HEK293T (cell line): ENCODE measurements around the gene AGMAT.

Experiments used
- CTCF ChIA-PET: fragments of 350-600 bp; formaldehyde crosslinking; extraction: SDS; loops from one replicate; lab custom pipeline; 2021; ENCODE audit warnings: antibody characterized with exemption, inconsistent platforms; lab: Yijun Ruan, JAX
- POLR2A ChIA-PET: fragments of 350-600 bp; formaldehyde crosslinking; extraction: SDS; loops from one replicate; lab custom pipeline; 2020; ENCODE audit warnings: antibody characterized with exemption, inconsistent platforms; lab: Yijun Ruan, JAX
- DNase-seq: peaks from one replicate; pipeline ENCODE4 v3.0.0; 2012; ENCODE audit warnings: mixed read lengths; ENCODE audit errors: extremely low spot score
- ARNT ChIP-seq: fragments of 450-650 bp; IDR thresholded peaks from 2 replicates; pipeline ENCODE4 v1.6.1; 2017; ENCODE audit warnings: mild to moderate bottlenecking
- BHLHE40 ChIP-seq: fragments of 450-650 bp; IDR thresholded peaks from 2 replicates; pipeline ENCODE4 v1.6.1; 2016; ENCODE audit warnings: mild to moderate bottlenecking, moderate library complexity, borderline replicate concordance
- CTBP1 ChIP-seq: fragments of 450-650 bp; IDR thresholded peaks from 2 replicates; pipeline ENCODE4 v1.6.1; 2016; ENCODE audit warnings: borderline replicate concordance
- ELF4 ChIP-seq: fragments of 450-650 bp; IDR thresholded peaks from 2 replicates; pipeline ENCODE4 v1.6.1; 2017; ENCODE audit warnings: antibody characterized with exemption
- FOXA1 ChIP-seq: fragments of 450-650 bp; IDR thresholded peaks from 2 replicates; pipeline ENCODE4 v1.6.1; 2016; ENCODE audit warnings: mild to moderate bottlenecking
- FOXK2 ChIP-seq: fragments of 450-650 bp; IDR thresholded peaks from 2 replicates; pipeline ENCODE4 v1.6.1; 2016; ENCODE audit warnings: mild to moderate bottlenecking
- FOXM1 ChIP-seq: fragments of 450-650 bp; IDR thresholded peaks from 2 replicates; pipeline ENCODE4 v1.6.1; 2017; ENCODE audit warnings: mild to moderate bottlenecking, borderline replicate concordance
- HDGF ChIP-seq: fragments of 450-650 bp; IDR thresholded peaks from 2 replicates; pipeline ENCODE4 v1.6.1; 2017; ENCODE audit warnings: antibody characterized with exemption, borderline replicate concordance
- L3MBTL2 ChIP-seq: fragments of 450-650 bp; conservative IDR thresholded peaks from 2 replicates; pipeline ENCODE4 v1.6.1; 2016; ENCODE audit warnings: mild to moderate bottlenecking
- LEF1 ChIP-seq: fragments of 450-650 bp; IDR thresholded peaks from 2 replicates; pipeline ENCODE4 v1.6.1; 2017; ENCODE audit warnings: mild to moderate bottlenecking, borderline replicate concordance
- NFRKB ChIP-seq: fragments of 450-650 bp; IDR thresholded peaks from 2 replicates; pipeline ENCODE4 v1.6.1; 2016; ENCODE audit warnings: mild to moderate bottlenecking, moderate library complexity
- SP1 ChIP-seq: fragments of 450-650 bp; IDR thresholded peaks from 2 replicates; pipeline ENCODE4 v1.6.1; 2017
- SUZ12 ChIP-seq: fragments of 450-650 bp; IDR thresholded peaks from 2 replicates; pipeline ENCODE4 v1.6.1; 2016; ENCODE audit warnings: mild to moderate bottlenecking
- TARDBP ChIP-seq: fragments of 450-650 bp; IDR thresholded peaks from 2 replicates; pipeline ENCODE4 v1.6.1; 2016
- ZNF384 ChIP-seq: fragments of 450-650 bp; IDR thresholded peaks from 2 replicates; pipeline ENCODE4 v1.6.1; 2016
- TF ChIP-seq, protein P1 (sequence below): fragments of 450-650 bp; IDR thresholded peaks from 2 replicates; pipeline ENCODE4 v1.6.1; 2016

AGMAT gene

DNA sequence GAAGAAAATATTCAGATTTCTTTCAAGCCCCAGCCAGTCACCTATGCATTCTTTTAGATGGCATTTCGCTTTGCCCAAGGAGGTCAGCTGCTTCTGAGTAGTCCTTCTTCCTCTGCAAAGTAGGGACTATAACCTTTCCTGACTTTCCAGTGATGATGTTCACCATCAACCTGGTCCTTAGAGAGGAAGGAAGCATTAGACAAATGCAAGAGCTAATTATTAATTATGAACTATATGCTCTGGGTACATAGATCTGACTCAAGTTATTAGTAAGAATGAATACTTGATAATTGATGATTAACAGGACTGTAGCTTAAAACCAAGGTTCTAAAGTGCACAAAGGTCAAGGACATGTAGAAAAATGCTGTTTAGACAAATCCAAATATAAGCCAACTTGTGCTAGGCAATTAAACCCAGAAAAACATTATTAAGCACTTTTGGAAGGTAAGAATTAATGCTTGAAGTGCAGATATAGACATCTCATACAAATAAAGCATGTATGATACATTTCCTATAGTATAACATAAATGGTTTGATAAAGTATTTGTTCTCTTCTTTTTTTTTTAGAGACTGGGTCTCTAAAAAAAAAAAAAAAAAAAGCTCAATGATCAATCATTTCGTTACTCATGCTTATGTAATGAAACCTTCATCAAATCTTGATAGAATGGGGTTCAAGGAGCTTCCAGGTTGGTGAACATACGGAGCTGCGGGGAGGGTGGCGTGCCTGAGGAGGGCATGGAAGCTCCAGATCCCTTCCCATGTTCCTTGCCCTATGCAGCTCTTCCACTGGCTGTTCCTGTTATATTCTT is 11.2 kb upstream of the AGMAT start:
- ChIA-PET CTCF (interaction anchor here (0.7 to 0.9 kb wide), 2 partner anchors 11 to 141 kb away, joined by 3 read pairs; no protein-coding TSS in a partner anchor), POLR2A (interaction anchor here (1.3 to 1.6 kb wide), 2 partner anchors 21 to 70 kb away, joined by 4 to 6 read pairs; partner anchors contain the start of genes DDI2 and DNAJC16)
- TF ChIP-seq LEF1 (no peak), FOXM1 (no peak), SUZ12 (no peak), TARDBP (no peak), FOXA1 (no peak), NFRKB (no peak), BHLHE40 (no peak), FOXK2 (no peak), ARNT (no peak), CTBP1 (no peak), ZNF384 (no peak), ELF4 (no peak), SP1 (no peak), L3MBTL2 (no peak), HDGF (no peak)
- TF ChIP-seq, protein P1, sequence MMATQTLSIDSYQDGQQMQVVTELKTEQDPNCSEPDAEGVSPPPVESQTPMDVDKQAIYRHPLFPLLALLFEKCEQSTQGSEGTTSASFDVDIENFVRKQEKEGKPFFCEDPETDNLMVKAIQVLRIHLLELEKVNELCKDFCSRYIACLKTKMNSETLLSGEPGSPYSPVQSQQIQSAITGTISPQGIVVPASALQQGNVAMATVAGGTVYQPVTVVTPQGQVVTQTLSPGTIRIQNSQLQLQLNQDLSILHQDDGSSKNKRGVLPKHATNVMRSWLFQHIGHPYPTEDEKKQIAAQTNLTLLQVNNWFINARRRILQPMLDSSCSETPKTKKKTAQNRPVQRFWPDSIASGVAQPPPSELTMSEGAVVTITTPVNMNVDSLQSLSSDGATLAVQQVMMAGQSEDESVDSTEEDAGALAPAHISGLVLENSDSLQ, result no peak
- DNase-seq, result no peak

DNA sequence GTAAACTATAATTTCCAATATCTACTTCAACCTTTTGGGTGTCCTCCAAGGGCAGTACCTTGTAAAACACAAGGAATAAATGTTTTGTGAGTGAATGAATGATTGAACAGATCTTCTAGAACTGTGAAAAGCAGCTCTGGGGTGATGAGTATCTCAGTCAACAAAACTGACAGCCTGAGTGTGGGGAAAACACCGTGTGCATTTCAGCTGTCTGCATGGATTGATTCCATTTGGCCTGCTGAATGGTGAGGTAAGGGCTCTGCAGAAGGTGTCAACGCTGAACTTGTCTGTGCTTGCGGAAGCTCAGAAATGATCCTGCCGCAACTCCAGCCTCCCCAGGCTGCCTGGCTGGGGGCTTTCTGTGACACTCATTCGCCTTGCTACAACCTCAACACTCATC is 7.4 kb upstream of the AGMAT start:
- no peak for TF ChIP-seq NFRKB
- TF ChIP-seq FOXK2, result no peak
- no peak for TF ChIP-seq TARDBP
- no peak for TF ChIP-seq ARNT
- TF ChIP-seq HDGF, result no peak
- TF ChIP-seq ZNF384, result no peak
- TF ChIP-seq ELF4, result no peak
- TF ChIP-seq BHLHE40, result no peak
- no peak for TF ChIP-seq CTBP1
- POLR2A ChIA-PET, result interaction anchor here (1.5 kb wide), 1 partner anchor 11 kb away, joined by 4 read pairs; no protein-coding TSS in a partner anchor
- DNase-seq, result no peak
- CTCF ChIA-PET, result no interaction called here

DNA sequence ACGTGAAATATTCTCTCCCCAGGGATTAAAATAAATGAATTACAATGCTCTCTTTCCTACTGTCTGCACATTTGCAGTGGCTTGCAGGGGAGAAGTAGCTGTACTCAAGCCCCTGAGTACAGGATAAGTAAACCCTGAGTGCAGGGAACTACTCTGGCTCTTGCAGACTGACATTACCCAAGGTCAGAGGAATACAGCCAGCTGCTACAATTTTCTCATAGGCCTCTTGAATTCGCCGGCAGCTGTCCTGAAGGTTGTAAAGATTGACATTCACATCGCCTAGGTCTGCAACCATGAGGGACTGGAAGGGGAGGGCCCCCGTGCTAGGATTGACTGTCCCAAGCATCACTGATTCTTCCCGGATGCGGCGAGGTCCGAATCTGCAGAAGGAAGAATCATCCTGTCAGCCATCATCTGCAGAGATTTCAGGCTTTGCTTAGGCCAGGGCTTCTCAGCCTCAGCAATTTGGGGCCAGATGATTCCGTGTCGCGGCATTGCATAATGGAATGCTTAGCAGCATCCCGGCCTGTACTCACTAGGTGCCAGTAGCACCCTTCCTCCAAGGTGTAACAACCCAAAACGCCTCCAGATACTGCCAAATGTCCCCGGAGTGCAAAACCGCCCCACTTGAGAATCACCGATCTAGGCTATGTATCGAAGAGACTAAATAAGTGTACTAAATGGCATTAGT is 1.7 kb downstream of the AGMAT start:
- CTCF ChIA-PET, result no interaction called here
- TF ChIP-seq CTBP1 (no peak), ZNF384 (no peak), FOXM1 (no peak), SUZ12 (no peak), TARDBP (no peak), NFRKB (no peak), LEF1 (no peak), L3MBTL2 (no peak), FOXK2 (no peak)
- TF ChIP-seq, protein P1, result no peak
- no peak for DNase-seq
- POLR2A ChIA-PET, result no interaction called here

DNA sequence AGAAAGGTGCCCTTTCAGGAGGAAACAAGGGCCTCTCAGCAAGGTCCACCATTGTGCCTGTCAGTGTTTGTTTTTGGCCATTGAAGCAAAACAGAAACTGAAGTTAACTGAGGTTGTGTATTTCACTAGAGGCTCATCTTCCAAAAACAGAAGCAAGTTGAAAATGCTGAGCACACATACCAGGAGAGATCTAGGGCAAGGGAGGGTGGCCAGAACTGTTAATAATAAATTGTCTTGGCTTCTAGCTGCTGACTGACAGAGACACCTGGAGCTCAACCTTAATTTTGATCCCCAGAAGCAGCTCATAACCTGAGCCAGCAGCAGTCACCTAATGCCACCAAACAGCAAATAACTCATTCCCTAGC is 5.2 kb downstream of the AGMAT start:
- TF ChIP-seq, protein P1, result no peak
- no peak for TF ChIP-seq CTBP1
- TF ChIP-seq LEF1, result no peak
- no peak for TF ChIP-seq SUZ12
- TF ChIP-seq SP1, result no peak
- TF ChIP-seq FOXM1, result no peak
- TF ChIP-seq ARNT, result no peak
- no peak for TF ChIP-seq FOXK2
- no peak for TF ChIP-seq FOXA1
- no peak for TF ChIP-seq TARDBP
- no peak for TF ChIP-seq L3MBTL2
- no peak for TF ChIP-seq ELF4
- TF ChIP-seq HDGF, result no peak
- no peak for TF ChIP-seq NFRKB
- TF ChIP-seq BHLHE40, result no peak
- no peak for TF ChIP-seq ZNF384
- POLR2A ChIA-PET, result no interaction called here
- no peak for DNase-seq
- CTCF ChIA-PET, result no interaction called here

DNA sequence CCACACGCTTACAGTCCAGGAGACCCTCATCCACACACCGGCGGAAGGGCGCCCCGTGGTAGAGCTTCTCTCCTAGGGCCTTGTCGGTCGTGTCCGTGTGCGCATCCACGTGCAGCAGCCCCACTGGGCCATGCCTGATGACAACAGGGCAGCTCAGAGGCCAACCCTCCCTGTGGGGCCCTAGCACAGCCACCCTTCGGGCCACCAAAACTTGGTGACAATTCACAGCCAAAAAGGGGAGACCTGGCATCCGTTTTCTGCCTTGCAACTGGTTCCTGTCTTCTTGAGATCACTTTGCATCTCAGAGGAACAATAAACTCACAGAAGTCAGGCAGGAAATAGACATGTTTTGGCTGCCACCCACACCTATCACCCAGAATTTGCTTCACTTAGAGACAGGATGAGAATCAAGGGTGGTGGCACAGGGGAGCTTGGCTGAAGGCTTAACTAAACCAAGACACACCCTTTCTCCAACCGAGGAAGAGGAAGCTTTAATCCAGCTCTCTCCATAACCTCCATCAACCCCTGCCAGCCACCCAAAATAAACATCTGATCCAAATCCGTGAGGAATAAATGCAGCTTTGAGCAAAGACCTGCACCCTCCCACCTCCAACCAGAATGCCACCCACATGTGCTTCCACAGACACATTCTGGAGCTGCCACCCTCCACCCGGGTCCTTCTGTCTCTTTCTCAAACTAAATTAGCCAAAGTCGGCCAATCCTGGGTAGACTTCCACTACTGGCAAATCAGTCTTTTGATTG is 5.7 kb downstream of the AGMAT start:
- no peak for DNase-seq
- ChIA-PET POLR2A (interaction anchor here (0.6 kb wide), 1 partner anchor 268 kb away, joined by 3 read pairs; no protein-coding TSS in a partner anchor), CTCF (no interaction called here)
- TF ChIP-seq CTBP1, result no peak
- TF ChIP-seq HDGF, result no peak
- TF ChIP-seq BHLHE40, result no peak
- no peak for TF ChIP-seq FOXA1
- TF ChIP-seq ARNT, result no peak
- no peak for TF ChIP-seq FOXK2
- TF ChIP-seq, protein P1, result no peak
- TF ChIP-seq NFRKB, result no peak
- TF ChIP-seq LEF1, result no peak
